ENCODE measurements around the gene KAT6B.

KAT6B gene

GRCh38 chr10:75081379-75081778, 255.0 kb downstream of the KAT6B start:
- no peak for TF ChIP-seq CTCF (conservative IDR thresholded peaks at IDR 0.05; ENCODE audit: low read depth, low read length)
- Histone ChIP-seq H3K4me2 (no peak overlapping the region), H3K4me1 (ENCODE audit: low read depth, poor library complexity, severe bottlenecking) (no peaks in the 10 kb centered on the region), H3K79me2 (ENCODE audit: insufficient read depth, low read depth) (no peaks in the 10 kb centered on the region), H3K36me3 (ENCODE audit: insufficient read depth) (no peaks in the 10 kb centered on the region), H3K9ac (no peak overlapping the region), H3K27ac (no peak overlapping the region), H3K27me3 (ENCODE audit: insufficient read depth, low read depth) (no peaks in the 10 kb centered on the region), H2AFZ (ENCODE audit: low read depth) (no peak overlapping the region), H4K20me1 (ENCODE audit: insufficient read depth) (no peaks in the 10 kb centered on the region), H3K4me3 (IDR thresholded peaks at IDR 0.05; ENCODE audit: insufficient read depth, low read depth, low read length) (no peak overlapping the region)

Measured in KMS-11 (cell line).